ENCODE results near the gene VPS35L. TPM values are rescaled to one million over a fixed set of nuclear protein-coding genes. Genes with fewer than 3 reads are reported as not detected.

VPS35L gene
- total and polyA plus RNA-seq, 2 of the 13 experiments (the other 11 are each of a cell fraction or from before 2014, with no cell fraction given) = 1.4 to 1.6 TPM

DNA sequence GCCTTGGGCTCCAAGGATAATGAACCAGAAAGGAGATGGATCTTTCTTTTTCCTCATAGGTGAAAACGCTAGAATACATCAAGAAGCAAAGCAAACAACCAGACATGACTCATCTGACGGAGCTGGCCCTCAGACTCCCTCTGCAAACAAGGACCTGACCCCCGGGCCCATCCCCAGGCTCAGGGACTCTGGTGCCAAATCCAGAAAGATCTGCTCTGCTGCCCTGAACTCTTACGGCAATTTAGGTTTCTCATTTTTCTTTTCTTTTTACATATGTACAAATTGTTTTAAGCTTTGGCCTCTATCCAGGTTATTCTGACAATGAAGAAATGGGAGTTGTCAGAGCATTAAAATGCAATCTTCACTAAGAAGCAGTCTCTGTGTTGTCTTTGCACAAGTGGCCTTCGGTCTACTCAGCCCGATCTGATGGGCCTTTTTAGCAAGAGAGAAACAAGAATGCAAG, 144.8 kb downstream of the VPS35L start (continued):
- TF ChIP-seq, protein P1, sequence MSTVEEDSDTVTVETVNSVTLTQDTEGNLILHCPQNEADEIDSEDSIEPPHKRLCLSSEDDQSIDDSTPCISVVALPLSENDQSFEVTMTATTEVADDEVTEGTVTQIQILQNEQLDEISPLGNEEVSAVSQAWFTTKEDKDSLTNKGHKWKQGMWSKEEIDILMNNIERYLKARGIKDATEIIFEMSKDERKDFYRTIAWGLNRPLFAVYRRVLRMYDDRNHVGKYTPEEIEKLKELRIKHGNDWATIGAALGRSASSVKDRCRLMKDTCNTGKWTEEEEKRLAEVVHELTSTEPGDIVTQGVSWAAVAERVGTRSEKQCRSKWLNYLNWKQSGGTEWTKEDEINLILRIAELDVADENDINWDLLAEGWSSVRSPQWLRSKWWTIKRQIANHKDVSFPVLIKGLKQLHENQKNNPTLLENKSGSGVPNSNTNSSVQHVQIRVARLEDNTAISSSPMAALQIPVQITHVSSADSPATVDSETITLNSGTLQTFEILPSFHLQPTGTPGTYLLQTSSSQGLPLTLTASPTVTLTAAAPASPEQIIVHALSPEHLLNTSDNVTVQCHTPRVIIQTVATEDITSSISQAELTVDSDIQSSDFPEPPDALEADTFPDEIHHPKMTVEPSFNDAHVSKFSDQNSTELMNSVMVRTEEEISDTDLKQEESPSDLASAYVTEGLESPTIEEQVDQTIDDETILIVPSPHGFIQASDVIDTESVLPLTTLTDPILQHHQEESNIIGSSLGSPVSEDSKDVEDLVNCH (CRISPR knock-in tag; IDR thresholded peaks at IDR 0.05) = no peak
- TF ChIP-seq ZNF34 (CRISPR knock-in tag; IDR thresholded peaks at IDR 0.05; ENCODE audit: borderline replicate concordance) = no peak
- no peak for TF ChIP-seq ZNF7 (CRISPR knock-in tag; IDR thresholded peaks at IDR 0.05)
- TF ChIP-seq PAF1 (CRISPR knock-in tag; IDR thresholded peaks at IDR 0.05) = no peak
- no peak for TF ChIP-seq TOPORS (CRISPR knock-in tag; IDR thresholded peaks at IDR 0.05)
- TF ChIP-seq, protein P2, sequence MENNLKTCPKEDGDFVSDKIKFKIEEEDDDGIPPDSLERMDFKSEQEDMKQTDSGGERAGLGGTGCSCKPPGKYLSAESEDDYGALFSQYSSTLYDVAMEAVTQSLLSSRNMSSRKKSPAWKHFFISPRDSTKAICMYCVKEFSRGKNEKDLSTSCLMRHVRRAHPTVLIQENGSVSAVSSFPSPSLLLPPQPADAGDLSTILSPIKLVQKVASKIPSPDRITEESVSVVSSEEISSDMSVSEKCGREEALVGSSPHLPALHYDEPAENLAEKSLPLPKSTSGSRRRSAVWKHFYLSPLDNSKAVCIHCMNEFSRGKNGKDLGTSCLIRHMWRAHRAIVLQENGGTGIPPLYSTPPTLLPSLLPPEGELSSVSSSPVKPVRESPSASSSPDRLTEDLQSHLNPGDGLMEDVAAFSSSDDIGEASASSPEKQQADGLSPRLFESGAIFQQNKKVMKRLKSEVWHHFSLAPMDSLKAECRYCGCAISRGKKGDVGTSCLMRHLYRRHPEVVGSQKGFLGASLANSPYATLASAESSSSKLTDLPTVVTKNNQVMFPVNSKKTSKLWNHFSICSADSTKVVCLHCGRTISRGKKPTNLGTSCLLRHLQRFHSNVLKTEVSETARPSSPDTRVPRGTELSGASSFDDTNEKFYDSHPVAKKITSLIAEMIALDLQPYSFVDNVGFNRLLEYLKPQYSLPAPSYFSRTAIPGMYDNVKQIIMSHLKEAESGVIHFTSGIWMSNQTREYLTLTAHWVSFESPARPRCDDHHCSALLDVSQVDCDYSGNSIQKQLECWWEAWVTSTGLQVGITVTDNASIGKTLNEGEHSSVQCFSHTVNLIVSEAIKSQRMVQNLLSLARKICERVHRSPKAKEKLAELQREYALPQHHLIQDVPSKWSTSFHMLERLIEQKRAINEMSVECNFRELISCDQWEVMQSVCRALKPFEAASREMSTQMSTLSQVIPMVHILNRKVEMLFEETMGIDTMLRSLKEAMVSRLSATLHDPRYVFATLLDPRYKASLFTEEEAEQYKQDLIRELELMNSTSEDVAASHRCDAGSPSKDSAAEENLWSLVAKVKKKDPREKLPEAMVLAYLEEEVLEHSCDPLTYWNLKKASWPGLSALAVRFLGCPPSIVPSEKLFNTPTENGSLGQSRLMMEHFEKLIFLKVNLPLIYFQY (CRISPR knock-in tag; IDR thresholded peaks at IDR 0.05; ENCODE audit: borderline replicate concordance) = peak; percentile 53; the same call in 1 of the 2 replicates
- TF ChIP-seq ZFP36L2 (CRISPR knock-in tag; IDR thresholded peaks at IDR 0.05) = no peak
- no peak for TF ChIP-seq ZNF75D (CRISPR knock-in tag; IDR thresholded peaks at IDR 0.05; ENCODE audit: borderline replicate concordance)
- no peak for TF ChIP-seq BRCA1 (CRISPR knock-in tag; IDR thresholded peaks at IDR 0.05)
- TF ChIP-seq KLF12 (CRISPR knock-in tag; IDR thresholded peaks at IDR 0.05; ENCODE audit: borderline replicate concordance) = no peak
- TF ChIP-seq HNF4A (CRISPR knock-in tag; IDR thresholded peaks at IDR 0.05) = peak; percentile 55
- TF ChIP-seq SALL1 (CRISPR knock-in tag; IDR thresholded peaks at IDR 0.05) = peak; percentile 27; the same call in 1 of the 2 replicates
- peak; percentile 96 for TF ChIP-seq FOSL1 (CRISPR knock-in tag; IDR thresholded peaks at IDR 0.05; ENCODE audit: borderline replicate concordance)
- 0 out of 2 replicates have a peak, but pooled peaks have one; percentile 29 for TF ChIP-seq KAT8 (CRISPR knock-in tag; IDR thresholded peaks at IDR 0.05)
- TF ChIP-seq, protein P3, sequence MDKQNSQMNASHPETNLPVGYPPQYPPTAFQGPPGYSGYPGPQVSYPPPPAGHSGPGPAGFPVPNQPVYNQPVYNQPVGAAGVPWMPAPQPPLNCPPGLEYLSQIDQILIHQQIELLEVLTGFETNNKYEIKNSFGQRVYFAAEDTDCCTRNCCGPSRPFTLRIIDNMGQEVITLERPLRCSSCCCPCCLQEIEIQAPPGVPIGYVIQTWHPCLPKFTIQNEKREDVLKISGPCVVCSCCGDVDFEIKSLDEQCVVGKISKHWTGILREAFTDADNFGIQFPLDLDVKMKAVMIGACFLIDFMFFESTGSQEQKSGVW (CRISPR knock-in tag; IDR thresholded peaks at IDR 0.05; ENCODE audit: borderline replicate concordance) = no peak
- TF ChIP-seq ZNF567 (CRISPR knock-in tag; IDR thresholded peaks at IDR 0.05; ENCODE audit: borderline replicate concordance) = no peak
- no peak for TF ChIP-seq ZNF251 (CRISPR knock-in tag; IDR thresholded peaks at IDR 0.05)
- TF ChIP-seq, protein P4, sequence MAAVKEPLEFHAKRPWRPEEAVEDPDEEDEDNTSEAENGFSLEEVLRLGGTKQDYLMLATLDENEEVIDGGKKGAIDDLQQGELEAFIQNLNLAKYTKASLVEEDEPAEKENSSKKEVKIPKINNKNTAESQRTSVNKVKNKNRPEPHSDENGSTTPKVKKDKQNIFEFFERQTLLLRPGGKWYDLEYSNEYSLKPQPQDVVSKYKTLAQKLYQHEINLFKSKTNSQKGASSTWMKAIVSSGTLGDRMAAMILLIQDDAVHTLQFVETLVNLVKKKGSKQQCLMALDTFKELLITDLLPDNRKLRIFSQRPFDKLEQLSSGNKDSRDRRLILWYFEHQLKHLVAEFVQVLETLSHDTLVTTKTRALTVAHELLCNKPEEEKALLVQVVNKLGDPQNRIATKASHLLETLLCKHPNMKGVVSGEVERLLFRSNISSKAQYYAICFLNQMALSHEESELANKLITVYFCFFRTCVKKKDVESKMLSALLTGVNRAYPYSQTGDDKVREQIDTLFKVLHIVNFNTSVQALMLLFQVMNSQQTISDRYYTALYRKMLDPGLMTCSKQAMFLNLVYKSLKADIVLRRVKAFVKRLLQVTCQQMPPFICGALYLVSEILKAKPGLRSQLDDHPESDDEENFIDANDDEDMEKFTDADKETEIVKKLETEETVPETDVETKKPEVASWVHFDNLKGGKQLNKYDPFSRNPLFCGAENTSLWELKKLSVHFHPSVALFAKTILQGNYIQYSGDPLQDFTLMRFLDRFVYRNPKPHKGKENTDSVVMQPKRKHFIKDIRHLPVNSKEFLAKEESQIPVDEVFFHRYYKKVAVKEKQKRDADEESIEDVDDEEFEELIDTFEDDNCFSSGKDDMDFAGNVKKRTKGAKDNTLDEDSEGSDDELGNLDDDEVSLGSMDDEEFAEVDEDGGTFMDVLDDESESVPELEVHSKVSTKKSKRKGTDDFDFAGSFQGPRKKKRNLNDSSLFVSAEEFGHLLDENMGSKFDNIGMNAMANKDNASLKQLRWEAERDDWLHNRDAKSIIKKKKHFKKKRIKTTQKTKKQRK (IDR thresholded peaks at IDR 0.05; ENCODE audit: low read length) = no peak
- TF ChIP-seq CREM (IDR thresholded peaks at IDR 0.05) = peak; percentile 44
- TF ChIP-seq CREM (CRISPR knock-in tag; IDR thresholded peaks at IDR 0.05) = no peak

Measured in HepG2 (cell line).